ENCODE results near the gene PSMB2.

PSMB2 gene

DNA sequence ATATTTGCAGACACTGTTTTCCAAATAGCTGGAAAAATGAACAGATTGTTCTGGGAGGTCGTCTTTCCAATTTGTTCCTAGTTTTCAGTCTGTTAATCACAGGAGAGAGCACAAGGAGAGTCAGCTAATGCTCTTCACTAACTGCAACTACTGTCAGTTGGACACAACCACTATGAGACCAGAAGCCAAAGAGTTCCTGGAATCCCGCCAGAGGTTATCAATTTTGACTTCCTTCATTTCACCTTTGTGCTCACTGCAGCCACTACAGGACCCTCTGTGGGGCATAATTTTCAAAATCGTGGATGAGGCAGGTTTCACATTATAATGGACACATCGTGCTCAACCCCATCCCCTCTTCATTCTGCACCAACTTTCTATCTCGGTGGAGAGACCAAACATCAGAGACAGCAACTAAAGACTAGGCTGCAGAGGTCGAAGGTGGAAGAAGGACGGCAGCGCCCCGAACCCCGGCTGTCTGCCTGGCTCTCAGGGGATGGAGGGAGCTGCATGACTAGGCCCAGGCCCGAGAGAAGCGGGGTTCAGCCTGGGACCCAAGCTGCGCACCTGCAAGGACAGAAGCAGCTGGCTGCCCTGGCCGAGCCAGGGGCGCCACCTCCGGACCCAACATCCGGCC lies 84.7 kb downstream of the PSMB2 start:
- Histone ChIP-seq H3K27me3 (replicated peaks in 2 of 5; ENCODE audit: control insufficient read depth in 4 of 5, insufficient read depth in 5 of 5, low read length in 4 of 5) (no peaks in the 10 kb centered on the region), H3K4me1 (ENCODE audit: control extremely low read depth in 1 of 4, control insufficient read depth in 4 of 4, insufficient read depth in 4 of 4, low read length in 3 of 4) (peaks cover 8 to 34% (median 31%) of the 10 kb centered on the region in 4 experiments), H3K4me3 (ENCODE audit: control insufficient read depth in 1 of 7, extremely low read depth in 1 of 7, insufficient read depth in 4 of 7, low read depth in 2 of 7, low read length in 6 of 7) (peak overlapping the region; percentile 82 to 95 (median 87)), H3K36me3 (ENCODE audit: control insufficient read depth in 4 of 4, insufficient read depth in 4 of 4, low read length in 3 of 4) (peaks cover 0 to 35% (median 21%) of the 10 kb centered on the region in 4 experiments), H3K27ac (ENCODE audit: insufficient read depth in 1 of 2, low read depth in 1 of 2, low read length in 2 of 2, poor library complexity in 1 of 2, severe bottlenecking in 2 of 2) (peak overlapping the region; percentile 33 to 85), H3K9me3 (ENCODE audit: control extremely low read depth in 1 of 5, control insufficient read depth in 4 of 5, insufficient read depth in 2 of 5, low read depth in 1 of 5, low read length in 4 of 5) (no peaks in the 10 kb centered on the region)
- 3% methylated on average over 16 of the region's 17 CpGs for WGBS (ENCODE audit: insufficient coverage)
- DNase-seq, result peak in 2 of 3 donors; percentile 47 to 65
- ChIA-PET CTCF (interaction anchor here (1.2 to 2.1 kb wide), 3 partner anchors 12 to 105 kb away, joined by 3 to 8 read pairs (median 6); no protein-coding TSS in a partner anchor), POLR2A (interaction anchor here (0.6 kb wide), 2 partner anchors 99 to 150 kb away, joined by 3 read pairs; no protein-coding TSS in a partner anchor)

DNA sequence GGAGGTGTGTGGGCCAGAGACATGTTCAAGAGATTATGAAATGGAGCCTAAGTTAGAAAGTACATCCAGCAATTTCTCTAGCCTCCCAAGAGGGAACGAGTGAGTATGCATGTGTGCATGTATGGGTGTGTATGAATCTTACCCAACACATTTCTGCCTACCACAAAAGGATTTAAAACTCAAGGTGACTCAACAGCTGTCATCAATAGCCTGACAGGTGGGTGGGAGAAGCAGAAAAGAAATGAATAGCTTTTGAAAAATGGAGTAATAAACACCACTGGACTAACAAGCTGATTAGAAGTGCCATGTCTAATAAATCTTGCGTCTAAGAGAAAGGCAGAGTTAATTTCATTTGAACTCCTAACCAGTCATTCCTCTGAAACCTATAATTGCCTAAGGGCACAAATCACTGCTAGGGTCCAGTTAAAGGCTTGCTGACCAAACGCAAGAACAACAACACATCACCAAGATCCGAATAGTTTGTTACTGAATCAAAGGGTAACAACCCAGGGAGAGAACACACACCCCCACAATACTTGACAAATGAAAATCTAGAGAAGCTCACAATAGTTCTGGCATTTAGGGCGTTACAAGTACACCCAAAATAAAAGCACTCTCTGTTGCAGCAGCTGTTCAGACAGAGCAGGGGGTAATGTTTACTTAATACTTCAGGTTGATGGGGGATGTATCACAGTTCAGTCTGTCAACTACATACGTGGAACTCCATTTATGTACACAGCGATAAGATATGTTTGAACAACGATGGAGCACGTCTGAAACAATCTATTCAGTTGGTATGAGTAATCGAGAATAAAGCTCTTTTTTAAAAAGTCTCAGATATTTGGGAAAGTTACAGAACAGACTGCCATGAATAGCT lies 85.5 kb downstream of the PSMB2 start:
- WGBS (ENCODE audit: insufficient coverage), result 88% methylated on average over 7 of the region's 10 CpGs

DNA sequence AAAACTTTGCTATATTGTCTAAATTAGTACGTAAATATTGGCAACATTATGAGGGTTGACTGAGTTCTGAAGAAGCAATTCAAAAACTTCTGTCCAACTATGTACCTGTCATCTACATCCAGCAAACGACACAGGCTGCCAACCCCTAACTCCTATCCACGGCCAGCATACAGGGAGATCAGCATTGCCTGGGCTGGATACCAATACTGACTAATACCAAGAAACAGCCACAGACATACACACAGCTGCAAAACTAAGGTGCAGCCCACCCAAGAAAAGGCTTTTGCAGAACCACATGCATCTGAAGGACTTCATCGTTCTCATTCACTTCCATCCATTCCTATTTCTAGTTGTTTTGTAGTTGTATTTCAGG lies 86.1 kb downstream of the PSMB2 start:
- whole genome bisulfite sequencing (ENCODE audit: insufficient coverage), result no CpG with 5 or more reads among the region's 4 CpGs
- no peak for DNase-seq
- ChIA-PET POLR2A (no interaction called here), CTCF (interaction anchor here (2.1 kb wide), 1 partner anchor 13 kb away, joined by 8 read pairs; no protein-coding TSS in a partner anchor)
- no peak overlapping the region for H3K27ac ChIP-seq (ENCODE audit: insufficient read depth in 1 of 2, low read depth in 1 of 2, low read length in 2 of 2, poor library complexity in 1 of 2, severe bottlenecking in 2 of 2)
- no peaks in the 10 kb centered on the region for H3K9me3 ChIP-seq (ENCODE audit: control extremely low read depth in 1 of 5, control insufficient read depth in 4 of 5, insufficient read depth in 2 of 5, low read depth in 1 of 5, low read length in 4 of 5)
- peaks cover 8 to 34% (median 31%) of the 10 kb centered on the region in 4 experiments for H3K4me1 ChIP-seq (ENCODE audit: control extremely low read depth in 1 of 4, control insufficient read depth in 4 of 4, insufficient read depth in 4 of 4, low read length in 3 of 4)
- peaks cover 0 to 24% (median 14%) of the 10 kb centered on the region in 4 experiments for H3K36me3 ChIP-seq (ENCODE audit: control insufficient read depth in 4 of 4, insufficient read depth in 4 of 4, low read length in 3 of 4)
- no peak overlapping the region for H3K4me3 ChIP-seq (ENCODE audit: control insufficient read depth in 1 of 7, extremely low read depth in 1 of 7, insufficient read depth in 4 of 7, low read depth in 2 of 7, low read length in 6 of 7)
- no peaks in the 10 kb centered on the region for H3K27me3 ChIP-seq (replicated peaks in 2 of 5; ENCODE audit: control insufficient read depth in 4 of 5, insufficient read depth in 5 of 5, low read length in 4 of 5)

More for the DNA sequence above, 85.5 kb downstream of the PSMB2 start:
- ChIA-PET POLR2A (no interaction called here), CTCF (interaction anchor here (1.2 to 2.1 kb wide), 2 partner anchors 13 to 104 kb away, joined by 6 to 8 read pairs; no protein-coding TSS in a partner anchor)
- Histone ChIP-seq H3K27me3 (replicated peaks in 2 of 5; ENCODE audit: control insufficient read depth in 4 of 5, insufficient read depth in 5 of 5, low read length in 4 of 5) (no peaks in the 10 kb centered on the region), H3K4me3 (ENCODE audit: control insufficient read depth in 1 of 7, extremely low read depth in 1 of 7, insufficient read depth in 4 of 7, low read depth in 2 of 7, low read length in 6 of 7) (peak overlapping the region in 5 of 7 experiments; percentile 82 to 95 (median 87)), H3K9me3 (ENCODE audit: control extremely low read depth in 1 of 5, control insufficient read depth in 4 of 5, insufficient read depth in 2 of 5, low read depth in 1 of 5, low read length in 4 of 5) (no peaks in the 10 kb centered on the region), H3K27ac (ENCODE audit: insufficient read depth in 1 of 2, low read depth in 1 of 2, low read length in 2 of 2, poor library complexity in 1 of 2, severe bottlenecking in 2 of 2) (peak overlapping the region in 1 of 2 experiments; percentile 85), H3K36me3 (ENCODE audit: control insufficient read depth in 4 of 4, insufficient read depth in 4 of 4, low read length in 3 of 4) (peaks cover 0 to 29% (median 17%) of the 10 kb centered on the region in 4 experiments), H3K4me1 (ENCODE audit: control extremely low read depth in 1 of 4, control insufficient read depth in 4 of 4, insufficient read depth in 4 of 4, low read length in 3 of 4) (peaks cover 8 to 34% (median 31%) of the 10 kb centered on the region in 4 experiments)
- DNase-seq, result no peak

DNA sequence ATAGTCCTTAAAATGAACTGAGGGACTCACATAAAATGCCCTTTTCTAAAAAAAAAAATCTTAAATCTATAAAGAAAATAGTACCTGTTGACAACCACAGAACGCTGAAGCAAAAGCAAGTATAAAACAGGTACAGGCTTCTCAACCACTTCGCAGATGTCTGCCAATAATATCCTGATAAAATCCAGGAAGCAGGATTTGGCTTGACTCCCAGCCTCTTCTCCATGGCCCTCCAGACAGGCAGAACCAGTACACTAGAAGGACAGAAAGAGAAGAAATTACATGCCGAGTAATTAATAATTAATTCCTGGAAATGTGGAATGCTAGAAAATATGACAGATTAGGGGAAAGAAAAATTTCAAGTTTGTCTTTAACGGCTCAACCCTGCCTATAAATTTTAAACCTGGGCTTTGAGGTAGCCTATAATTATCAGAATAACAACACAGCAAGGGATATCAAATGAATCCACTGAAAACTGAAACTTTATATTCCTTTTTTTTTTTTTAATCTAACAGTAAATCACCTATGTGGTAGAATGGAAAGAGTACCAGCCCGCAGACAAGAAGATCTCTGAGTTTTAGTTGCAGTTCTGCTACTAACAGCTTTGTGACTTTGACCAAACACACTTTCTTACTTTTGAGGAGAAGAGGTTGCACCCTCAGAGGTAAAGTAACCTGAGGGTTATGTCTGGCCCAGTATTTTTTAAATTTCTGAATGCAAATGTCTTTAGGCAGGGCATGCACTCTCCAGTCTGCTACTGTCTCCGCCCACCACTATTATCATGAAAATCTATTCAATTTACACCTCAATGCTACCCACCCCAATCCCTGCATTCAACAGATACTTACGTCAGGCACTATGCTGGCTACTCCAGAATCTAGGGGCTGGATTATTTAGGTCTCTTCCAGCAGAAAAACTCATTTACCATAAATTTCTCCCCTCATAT lies 86.8 kb downstream of the PSMB2 start:
- H3K27me3 ChIP-seq (replicated peaks in 2 of 5; ENCODE audit: control insufficient read depth in 4 of 5, insufficient read depth in 5 of 5, low read length in 4 of 5), result no peaks in the 10 kb centered on the region
- H3K36me3 ChIP-seq (ENCODE audit: control insufficient read depth in 4 of 4, insufficient read depth in 4 of 4, low read length in 3 of 4), result peaks cover 0 to 27% (median 16%) of the 10 kb centered on the region in 4 experiments
- peaks cover 8 to 31% (median 30%) of the 10 kb centered on the region in 4 experiments for H3K4me1 ChIP-seq (ENCODE audit: control extremely low read depth in 1 of 4, control insufficient read depth in 4 of 4, insufficient read depth in 4 of 4, low read length in 3 of 4)
- POLR2A ChIA-PET, result no interaction called here
- WGBS (ENCODE audit: insufficient coverage), result 93% methylated on average over 3 of the region's 7 CpGs
- H3K9me3 ChIP-seq (ENCODE audit: control extremely low read depth in 1 of 5, control insufficient read depth in 4 of 5, insufficient read depth in 2 of 5, low read depth in 1 of 5, low read length in 4 of 5), result no peaks in the 10 kb centered on the region
- no peak for DNase-seq
- H3K4me3 ChIP-seq (ENCODE audit: control insufficient read depth in 1 of 7, extremely low read depth in 1 of 7, insufficient read depth in 4 of 7, low read depth in 2 of 7, low read length in 6 of 7), result no peak overlapping the region
- CTCF ChIA-PET, result interaction anchor here (1.5 kb wide), 1 partner anchor 10 kb away, joined by 5 read pairs; no protein-coding TSS in a partner anchor
- H3K27ac ChIP-seq (ENCODE audit: insufficient read depth in 1 of 2, low read depth in 1 of 2, low read length in 2 of 2, poor library complexity in 1 of 2, severe bottlenecking in 2 of 2), result no peak overlapping the region

DNA sequence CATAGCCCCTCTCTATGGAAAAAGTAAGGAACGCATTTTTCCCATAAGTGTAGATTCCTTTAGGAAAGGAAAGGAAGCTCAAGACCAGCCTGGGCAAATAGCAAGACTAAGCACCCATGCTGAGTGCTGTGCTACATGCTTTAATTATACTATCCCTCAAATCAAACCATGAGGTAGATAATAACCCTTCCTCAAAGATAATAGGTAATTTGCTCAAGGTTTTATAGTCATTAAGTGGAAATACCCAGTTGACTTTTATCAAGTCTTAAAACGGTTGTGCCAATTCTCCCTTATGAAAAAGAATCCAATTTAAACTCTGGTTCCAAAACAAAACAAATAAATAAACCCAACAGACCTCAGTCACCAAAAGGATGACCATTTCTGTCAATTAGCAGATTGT lies 87.5 kb downstream of the PSMB2 start:
- Histone ChIP-seq H3K27me3 (replicated peaks in 2 of 5; ENCODE audit: control insufficient read depth in 4 of 5, insufficient read depth in 5 of 5, low read length in 4 of 5) (no peaks in the 10 kb centered on the region), H3K9me3 (ENCODE audit: control extremely low read depth in 1 of 5, control insufficient read depth in 4 of 5, insufficient read depth in 2 of 5, low read depth in 1 of 5, low read length in 4 of 5) (no peaks in the 10 kb centered on the region), H3K4me3 (ENCODE audit: control insufficient read depth in 1 of 7, extremely low read depth in 1 of 7, insufficient read depth in 4 of 7, low read depth in 2 of 7, low read length in 6 of 7) (no peak overlapping the region), H3K36me3 (ENCODE audit: control insufficient read depth in 4 of 4, insufficient read depth in 4 of 4, low read length in 3 of 4) (peaks cover 0 to 34% (median 16%) of the 10 kb centered on the region in 4 experiments), H3K27ac (ENCODE audit: insufficient read depth in 1 of 2, low read depth in 1 of 2, low read length in 2 of 2, poor library complexity in 1 of 2, severe bottlenecking in 2 of 2) (no peak overlapping the region), H3K4me1 (ENCODE audit: control extremely low read depth in 1 of 4, control insufficient read depth in 4 of 4, insufficient read depth in 4 of 4, low read length in 3 of 4) (peaks cover 8 to 25% (median 23%) of the 10 kb centered on the region in 4 experiments)
- POLR2A ChIA-PET, result no interaction called here
- CTCF ChIA-PET, result interaction anchor here (1.0 to 1.5 kb wide), 2 partner anchors 8 to 11 kb away, joined by 4 to 5 read pairs; no protein-coding TSS in a partner anchor
- no CpG with 5 or more reads among the region's 2 CpGs for WGBS (ENCODE audit: insufficient coverage)
- no peak for DNase-seq

Measured in common myeloid progenitor, CD34-positive (primary cell).